Subcutaneous adipose tissue (tissue), 4 donors: ENCODE results near the gene LDLRAD4. TPM values are rescaled to one million over a fixed set of nuclear protein-coding genes. Genes with fewer than 3 reads are reported as not detected.

Experiments
- CTCF ChIP-seq: fragments of 450-650 bp; IDR thresholded peaks from one replicate; pipeline ENCODE4 v1.5.1; 2016; ENCODE audit warnings: low read depth, mild to moderate bottlenecking, control low read depth, antibody characterized with exemption, moderate library complexity
- total RNA-seq, 4 donors: library from RNA; depleted of rRNA; stranded (reverse); fragments of >200 nt; gene quantifications; one replicate each; pipeline ENCODE4 v1.1.0, GENCODE V29; 2016

LDLRAD4 gene
- total RNA-seq, 4 donors from 2014 or later = 16.4 to 28.4 (median 21.6) TPM

GRCh38 chr18:13580991-13581390 is 362.4 kb downstream of the LDLRAD4 start:
- no peak for TF ChIP-seq CTCF

DNA sequence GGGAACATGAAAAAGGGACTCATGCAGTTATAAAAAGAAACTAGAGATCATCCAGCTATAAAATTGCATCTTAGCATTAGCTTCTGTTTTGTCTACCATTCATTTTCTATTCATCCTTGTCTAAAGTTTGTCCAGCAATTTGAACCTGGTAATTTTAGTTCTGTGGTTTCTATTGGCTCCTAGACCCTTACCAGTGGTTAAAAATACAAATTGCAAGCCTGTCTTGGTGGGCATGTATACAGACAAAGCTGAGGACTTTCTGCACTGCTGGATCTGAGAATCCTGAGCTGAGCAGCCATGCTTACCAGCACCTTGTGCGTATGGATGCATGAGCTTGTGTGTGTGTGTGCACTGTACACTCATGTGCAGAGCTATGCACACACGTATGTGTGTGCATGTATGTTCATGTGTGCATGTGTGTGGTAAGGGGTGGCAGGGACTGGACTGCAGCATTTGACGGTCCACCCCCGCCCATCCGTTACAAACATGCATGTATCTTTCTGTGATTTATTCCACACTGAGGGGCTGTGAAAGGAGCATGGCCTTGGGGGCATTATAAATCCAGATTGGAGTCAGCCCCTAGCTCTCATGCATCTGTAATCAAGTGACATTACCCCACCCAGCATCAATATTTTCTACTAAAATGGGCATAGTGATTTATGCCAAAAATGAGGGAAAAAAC is 363.1 kb downstream of the LDLRAD4 start:
- no peak for TF ChIP-seq CTCF

DNA sequence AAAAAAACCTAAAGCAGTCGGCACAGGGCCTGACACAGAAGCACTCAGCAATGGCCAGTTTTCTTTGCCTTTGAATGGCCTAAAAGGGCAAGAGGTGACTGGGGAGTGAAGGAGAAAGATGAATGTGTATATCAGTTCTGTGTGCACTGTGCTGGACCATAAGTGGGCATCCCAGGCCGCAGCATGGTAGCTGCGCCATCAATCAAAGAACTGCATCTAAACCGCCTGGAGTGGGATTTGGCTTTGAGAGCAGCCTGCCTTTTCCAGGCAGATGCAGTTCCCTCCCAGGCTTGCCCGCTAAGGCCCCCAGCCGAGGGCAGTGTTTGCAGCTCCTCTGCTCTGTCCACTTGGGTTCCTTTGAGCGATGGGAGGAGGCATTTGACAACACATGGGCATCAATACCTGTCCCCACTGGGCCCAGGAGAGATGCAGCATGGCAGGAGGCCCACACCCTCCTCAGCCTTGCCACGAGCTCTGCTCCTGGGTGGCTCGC is 363.7 kb downstream of the LDLRAD4 start:
- no peak for TF ChIP-seq CTCF

DNA sequence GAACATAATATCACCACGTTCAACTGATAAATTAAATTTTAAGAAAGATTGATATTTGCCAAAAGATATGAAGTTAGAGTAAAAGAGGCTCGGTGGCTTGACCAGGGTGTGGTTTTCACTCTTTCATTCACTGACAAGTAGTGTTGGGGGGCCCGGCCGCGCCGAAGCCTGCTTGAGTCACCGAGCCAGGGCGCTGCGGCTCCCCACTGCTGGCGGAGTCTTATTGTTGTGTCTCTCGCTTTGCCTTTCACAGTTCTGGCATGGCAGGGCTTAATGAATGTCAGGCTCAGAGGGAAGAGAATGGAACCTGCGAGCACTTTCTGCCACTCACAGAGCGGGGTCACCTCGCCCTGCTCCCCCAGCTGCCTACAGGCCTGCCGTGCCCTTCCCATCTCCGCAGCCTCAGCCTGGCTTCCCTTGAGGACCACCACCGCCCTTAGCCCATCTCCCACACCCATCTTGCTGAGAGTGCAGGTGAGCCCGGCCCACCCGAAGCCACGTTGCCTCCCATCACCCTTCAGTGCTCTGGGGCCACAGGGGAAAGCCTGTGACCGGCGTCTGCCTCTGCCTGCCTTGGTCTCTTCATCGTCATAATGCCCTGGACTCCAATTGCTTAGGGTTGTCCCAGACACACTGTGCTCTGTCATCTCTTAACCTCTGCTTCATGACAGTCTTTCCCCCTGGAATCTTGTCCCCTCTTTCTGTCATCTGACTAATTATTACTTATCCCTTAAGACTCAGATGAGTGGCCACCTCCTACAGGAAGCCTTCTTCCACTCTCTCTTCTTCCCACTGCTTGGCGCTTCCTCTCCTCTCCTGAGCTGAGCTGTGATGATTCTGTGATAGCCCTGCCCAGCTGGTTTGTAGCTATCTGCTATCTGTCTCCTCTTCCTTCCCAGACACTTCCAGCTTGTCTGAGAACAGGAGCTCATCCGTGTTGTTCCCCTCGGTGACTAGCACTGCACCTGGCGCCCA is 365.3 kb downstream of the LDLRAD4 start:
- TF ChIP-seq CTCF = no peak

GRCh38 chr18:13584825-13585224 is 366.3 kb downstream of the LDLRAD4 start:
- TF ChIP-seq CTCF = no peak

GRCh38 chr18:13585379-13586153 is 367.0 kb downstream of the LDLRAD4 start:
- TF ChIP-seq CTCF = no peak
